ENCODE data around the gene ABTB2.

Gene ABTB2

DNA sequence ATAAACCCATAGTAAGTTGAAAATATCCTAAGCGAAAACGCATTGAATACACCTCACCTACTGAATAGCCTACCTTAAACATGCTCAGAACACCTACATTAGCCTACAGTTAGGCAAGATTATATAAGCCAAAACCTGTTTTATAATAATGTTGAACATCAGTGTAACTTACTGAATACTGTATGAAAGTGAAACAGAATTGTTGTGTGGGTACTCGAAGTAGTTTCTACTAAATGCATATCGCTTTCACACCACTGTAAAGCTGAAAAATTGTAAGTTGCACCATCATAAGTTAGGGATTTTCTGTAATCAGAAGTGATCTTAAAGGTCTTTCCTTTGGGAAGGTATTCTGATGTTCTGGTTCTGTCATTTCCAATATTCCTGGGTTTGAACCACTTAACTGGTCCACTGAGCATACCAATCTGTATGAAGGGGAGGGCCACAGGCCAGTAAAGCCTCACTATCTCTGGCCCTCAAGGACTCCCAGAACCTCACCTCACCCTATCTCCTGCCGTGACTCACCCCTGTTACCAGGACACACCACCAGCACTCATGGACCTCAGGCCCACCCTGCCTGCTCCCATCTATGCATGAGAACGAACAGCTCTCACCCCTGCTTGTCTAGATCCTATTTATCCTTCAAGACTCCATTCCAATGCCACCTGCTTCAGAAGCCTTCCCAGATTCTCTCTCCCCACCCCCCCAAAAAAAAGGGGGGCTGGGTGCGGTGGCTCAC is 182.4 kb downstream of the ABTB2 start:
- DNase-seq = no peak

DNA sequence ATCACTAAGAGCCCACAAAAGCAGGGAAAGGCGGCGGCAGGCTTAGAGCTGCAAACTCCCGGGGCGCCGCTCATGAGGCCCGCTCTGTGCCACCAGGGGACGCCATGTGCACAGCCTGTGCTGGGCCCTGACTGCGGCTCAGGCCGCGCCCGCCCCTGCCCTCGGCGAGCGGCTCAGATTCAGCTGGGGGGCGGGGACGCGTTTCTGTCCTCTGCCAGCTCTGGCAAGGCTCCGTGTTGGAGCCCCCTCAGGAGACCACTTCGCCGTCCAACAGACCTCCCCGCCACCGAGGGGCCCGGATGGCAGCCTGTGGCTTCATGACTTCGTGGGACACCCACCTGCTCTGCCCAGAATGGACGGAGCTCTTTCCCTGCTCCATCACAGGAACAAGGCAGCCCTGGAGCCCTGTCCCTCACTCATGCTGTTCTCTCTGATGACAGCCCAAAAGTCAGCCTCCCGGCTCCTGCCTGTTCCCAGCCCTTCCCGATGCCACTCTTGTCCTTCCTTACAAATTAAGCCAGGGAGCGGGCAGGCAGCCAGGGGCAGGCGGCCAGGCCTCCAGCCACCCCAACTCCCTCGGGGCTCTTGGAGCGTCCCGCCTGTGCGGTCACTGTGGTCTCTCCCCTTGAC is 183.3 kb downstream of the ABTB2 start:
- peak in 55 of 56 donors; percentile 17 to 89 (median 60) for DNase-seq

DNA sequence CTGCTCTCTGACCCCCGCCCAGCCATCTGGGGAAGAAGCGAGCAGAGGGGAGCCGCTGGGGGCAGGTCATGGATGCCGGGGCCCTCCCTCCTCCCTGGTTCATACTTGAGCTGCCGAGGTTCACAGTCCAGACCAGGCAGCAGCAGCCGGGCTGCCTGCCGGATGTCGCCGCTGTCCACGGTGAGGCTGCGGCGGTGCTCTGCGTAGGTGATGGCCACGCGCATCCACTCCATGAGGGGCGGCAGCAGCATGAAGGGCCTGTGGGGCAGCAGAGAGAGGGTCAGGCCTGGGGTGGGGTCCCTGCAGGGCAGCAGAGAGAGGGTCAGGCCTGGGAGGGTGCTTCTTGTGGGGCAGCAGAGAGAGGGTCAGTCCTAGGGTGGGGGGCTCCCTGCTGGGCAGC is 184.8 kb downstream of the ABTB2 start:
- DNase-seq = no peak

DNA sequence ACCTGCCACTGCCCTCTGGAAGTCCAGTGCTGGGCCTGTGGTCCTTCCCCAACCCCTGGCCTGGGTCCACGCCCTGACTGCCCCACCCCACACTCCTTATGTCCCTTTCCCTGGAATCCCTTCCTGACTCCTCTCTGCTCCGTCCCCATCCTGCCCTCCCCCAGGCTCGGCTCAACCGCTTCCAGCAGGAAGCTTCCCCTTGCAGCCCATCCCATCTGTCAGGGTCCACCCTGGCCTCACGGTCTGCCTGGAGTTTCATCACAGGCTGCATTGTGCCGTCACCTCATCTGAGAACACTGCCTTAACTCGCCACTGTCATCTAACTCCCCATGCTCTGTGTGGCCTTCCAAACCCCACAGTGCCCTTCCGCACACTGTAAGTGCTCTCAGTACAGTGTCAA is 188.1 kb downstream of the ABTB2 start:
- DNase-seq = no peak

DNA sequence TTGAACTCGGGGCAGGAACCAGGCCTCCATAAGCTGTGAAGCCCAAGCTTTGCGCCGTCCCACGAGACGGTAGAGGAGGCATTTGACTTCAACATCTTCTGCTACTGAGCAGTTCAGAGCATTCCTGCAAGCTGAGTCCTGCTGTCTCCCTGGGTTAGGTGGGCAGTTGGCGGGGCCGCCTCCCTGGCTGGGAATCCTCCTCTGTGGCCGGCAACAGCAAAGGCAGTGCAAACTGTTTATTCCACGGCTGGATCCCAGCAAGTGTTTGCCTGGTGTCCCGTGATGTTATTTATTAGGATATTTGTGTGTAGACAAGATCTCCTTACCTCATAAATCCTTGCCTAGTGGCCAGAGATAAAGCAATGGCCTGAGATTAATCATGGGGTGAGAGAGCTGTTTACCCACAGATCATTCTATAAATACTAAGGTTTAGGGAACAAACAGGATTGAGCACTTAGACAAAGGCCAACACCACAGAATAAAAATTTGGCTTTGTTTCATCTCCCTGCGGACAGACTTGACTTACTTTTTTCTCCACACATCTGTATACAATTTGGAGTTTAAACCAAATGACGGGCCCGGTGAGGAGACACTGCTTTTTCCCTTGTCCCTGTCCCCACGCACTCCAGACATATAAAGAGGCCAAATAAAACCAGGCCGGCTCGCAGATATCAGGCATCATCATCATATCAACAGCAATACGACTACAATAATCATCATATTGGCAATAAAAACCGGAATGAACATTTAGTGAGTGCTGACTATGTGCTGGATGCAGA is 189.0 kb downstream of the ABTB2 start:
- DNase-seq = no peak

DNA sequence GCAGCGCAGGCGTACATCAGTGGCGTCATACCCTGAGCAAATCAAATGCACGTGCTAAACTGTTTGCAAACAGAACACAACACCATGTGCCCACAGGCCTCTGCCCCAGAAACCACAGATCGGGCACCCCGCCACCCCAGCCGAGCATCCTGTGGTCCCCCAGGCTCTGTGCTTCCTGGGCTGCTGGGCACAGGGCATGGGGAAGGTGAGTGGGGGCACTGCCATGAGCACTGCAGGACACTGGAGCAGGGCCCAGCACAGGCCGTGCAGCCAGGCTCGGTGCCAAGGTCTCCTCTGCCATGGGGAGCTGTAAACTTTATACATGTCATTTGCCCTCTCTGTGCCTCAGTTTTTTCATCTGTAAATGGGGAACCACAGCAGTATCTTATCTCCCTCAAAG is 189.8 kb downstream of the ABTB2 start:
- DNase-seq = no peak

DNA sequence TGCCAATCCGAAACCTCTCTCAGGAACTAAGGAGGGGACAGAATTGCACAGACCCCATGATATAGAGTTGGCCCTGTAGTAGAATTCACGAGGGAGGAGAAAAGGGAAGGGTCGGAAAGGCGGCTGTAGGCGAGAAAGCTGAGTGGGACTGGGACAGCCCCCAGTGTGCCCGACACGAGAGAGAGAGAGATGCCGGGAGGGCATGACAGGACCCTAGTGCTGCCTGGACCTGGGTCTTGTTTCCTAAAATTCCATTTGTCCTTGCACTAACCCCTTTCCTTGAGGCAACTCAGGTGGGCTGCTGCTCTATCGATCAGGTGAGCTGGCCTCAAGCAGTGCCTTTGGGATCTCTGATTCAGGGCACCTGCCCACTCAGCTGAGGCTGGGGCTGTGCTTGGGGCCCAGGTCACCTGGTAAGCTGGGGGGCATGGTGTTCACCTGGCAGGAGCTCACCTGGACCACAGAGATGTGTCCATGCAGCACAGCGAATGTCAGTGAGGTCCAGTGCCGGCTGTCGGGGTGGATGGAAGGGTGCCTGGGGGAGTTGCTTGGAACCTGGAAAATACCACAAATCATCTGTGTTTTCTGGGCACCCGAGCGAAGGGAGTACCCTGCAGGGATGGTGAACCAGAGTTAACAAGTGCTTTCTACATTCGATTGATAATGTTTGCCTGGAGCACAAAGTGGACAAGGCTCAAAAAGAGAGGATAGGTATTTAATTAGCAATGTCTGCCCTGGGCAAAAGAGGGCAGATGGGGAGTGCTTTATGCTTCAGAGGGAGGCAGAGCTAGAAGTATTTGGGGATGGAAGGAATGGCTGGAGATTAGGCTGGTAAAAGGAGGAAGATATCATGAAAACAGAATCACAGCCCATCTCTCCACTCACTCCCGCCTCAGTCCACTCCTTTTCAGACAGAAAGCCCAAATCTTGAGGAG is 190.7 kb downstream of the ABTB2 start:
- DNase-seq = no peak

DNA sequence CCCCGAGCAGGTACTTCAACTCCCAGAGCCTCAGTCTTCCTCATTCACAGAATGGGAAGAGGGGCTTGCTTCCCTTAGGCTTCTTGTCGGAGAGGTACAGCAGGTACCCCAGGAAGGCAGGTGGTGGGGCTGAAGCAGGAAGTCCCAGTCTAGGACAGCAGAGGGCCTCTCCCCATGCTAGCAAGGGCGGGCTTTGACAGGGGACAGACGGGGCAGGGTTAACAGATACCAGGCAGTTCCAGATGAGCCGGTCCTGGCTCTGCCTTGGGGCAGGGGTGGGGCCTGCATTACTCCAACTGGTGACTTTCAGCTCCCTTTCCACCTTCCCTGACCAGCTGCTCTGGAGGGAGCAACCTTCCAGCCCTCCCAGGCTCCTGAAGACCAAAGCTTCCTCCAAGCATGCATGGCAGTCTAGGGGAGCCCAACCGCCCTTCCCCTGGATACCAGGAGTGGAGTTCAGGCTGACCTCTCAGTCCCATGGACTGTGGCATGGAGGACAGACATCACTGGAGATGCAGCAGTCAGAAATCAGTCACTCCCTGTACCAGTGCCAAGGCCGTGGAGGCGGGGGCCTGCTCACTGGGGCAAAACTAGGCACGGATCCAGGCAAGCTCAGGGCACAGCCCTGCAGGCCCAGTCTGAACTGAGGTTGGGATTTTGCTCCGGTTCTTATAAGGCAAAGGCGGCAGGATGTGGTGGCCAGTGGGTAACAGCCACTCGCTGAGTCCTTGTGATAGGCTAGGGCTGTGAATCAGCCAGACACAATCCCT is 191.8 kb downstream of the ABTB2 start:
- DNase-seq = peak in 8 of 56 donors; percentile 6 to 50 (median 28)

DNA sequence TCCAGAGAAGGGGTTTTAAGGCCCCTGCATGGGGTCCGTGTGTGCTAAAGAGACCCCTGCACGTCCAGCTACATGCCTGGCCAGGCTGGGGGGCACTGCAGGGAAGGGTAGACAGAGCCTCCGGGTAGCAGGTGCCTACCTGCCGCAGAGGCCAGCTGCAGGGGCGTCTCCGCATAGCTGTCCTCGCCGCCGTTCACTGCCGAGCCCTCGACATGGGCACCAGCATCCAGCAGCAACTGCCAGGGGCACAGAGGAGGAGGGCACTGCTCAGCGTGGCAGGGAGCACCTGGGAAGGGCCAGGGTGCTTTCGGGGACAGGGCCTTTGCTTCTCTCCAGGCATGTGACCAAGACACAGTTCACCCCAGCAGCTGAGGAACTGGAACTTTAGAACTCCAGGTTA is 192.7 kb downstream of the ABTB2 start:
- no peak for DNase-seq

DNA sequence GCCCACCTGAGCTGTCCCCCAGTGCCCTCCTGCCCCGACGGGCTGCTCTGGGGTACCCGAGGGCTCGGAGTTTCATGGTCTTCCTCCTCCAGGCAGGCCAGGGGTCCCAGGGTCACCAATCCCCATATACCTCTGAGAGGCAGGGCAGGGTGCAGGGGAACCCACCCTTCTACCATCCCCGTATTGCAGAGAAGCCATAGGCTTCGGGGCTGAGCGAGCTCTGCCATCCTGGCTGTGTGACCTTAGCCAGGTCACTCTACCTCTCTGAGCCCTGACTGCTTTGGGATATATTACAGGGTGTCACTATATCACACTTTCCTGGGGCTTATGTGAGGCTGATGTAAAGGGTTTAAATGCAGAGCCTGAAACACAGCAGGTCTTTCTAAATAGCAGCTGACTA is 195.0 kb downstream of the ABTB2 start:
- no peak for DNase-seq

DNA sequence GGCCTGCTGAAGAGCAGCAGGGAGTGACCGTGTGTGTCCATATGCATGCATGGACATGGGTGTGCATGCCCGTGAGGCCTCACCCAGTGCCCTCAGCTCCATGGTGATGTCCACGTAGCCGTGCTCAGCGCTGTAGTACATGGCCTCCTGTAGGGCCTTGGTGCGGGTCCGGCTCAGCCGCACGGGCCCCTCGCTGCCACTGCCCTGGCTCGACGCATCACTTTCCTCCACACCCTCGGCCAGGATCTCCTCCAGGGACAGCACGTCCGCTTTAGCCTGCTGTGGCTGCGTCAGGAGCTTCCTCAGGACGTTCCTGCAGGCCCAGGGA is 195.4 kb downstream of the ABTB2 start:
- DNase-seq = no peak

DNA sequence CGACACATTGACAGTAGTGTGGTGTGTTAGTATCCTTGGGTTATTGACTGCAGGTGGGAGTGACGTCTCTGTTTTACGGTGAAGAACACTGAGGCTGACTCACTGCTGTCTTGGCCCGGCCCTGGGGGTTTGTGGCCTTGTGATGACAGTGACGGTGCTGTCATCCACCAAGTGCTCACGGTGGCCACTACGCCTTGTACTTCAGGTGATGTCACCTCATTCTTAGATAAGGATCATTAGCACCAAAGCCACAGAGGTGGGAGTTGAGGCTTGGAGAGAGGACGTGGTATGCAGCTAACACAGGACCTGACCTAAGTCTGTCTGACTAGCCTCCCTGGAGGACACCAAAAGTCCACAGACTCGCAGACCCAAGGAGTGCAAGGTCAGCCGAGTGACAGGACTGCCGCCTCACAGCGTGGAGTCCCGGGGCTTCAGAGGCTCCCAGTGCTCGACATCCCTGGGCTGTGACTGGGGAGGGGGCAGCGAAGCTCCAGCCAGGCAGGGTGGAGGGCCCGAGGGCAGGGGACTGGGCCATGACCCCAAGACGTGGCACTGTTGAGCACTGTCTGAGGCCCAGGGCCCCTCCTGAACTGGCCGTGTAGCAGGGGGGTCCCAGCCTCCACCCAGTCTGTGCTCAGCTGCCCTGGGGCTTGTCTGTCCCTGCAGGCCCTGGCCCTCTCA is 195.9 kb downstream of the ABTB2 start:
- no peak for DNase-seq

DNA sequence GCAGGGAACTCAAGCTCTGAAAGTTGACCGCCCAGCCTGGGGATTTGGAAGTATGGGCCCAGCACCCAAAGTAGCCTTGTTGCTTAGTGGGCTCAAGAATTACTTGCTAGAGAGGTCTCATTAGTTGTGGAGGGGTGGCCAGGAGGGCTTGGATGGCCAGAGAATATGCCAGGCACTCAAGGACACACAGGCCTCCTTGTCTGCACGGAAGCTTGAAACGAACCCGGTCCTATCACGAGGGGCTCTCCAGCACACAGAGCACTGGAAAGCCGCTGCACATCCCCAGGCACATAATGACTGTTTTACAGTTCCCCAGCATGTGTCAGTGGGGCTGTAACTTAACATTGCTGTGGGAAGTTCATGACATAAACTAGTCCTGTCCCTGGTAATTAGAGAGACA is 196.4 kb downstream of the ABTB2 start:
- DNase-seq = no peak

DNA sequence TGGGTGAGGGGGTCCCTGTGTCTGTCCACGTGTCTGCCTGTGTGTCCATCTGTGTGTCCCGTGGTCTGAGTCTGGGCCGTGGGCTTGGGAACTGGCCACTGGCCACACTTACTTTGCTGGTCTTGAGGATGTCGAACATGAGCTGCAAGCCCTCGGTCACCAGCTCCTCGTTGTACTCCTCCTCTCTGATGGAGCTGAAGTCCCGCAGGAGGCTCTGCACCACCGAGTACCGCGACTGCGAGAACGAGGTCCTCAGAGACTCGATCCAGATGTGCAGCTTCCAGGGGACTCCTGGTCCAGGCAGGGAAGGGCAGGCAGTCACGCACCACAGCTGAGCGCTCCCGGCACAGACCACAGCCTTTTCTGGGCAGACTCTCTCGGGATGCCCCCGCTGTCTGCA is 197.0 kb downstream of the ABTB2 start:
- no peak for DNase-seq

DNA sequence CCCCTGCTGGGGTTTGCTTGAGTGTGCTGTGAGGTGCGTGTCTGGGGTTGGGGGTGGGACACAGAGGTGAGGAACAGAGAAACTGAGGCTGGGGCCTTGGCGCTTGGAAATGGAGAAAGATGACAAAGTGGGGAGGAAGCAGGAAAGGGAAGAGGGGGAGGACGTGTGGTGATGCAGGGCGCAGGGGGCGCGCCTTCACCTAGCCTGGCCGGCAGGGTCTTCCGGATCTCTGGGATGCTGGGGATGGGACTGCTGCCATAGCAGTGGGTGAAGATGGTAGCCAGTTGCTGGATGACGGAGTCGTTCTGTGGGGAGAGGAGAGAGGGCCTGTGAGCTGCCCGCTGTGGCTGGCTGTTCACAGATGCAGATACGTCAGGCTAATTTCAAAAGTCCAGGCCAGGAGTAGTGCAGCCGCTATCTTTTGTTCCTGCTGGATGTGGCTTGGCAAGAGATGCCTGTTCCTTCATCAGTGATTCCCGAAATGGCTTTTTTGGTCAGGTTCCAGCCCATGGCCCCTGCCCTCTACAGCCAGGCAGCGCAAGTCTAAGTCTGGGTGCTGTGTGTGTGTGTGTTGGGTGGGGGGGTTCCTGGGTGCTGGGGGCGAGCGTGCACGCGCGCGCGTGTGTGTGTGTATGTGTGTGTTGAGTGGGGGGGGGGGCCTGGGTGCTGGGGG is 197.6 kb downstream of the ABTB2 start:
- DNase-seq = no peak

DNA sequence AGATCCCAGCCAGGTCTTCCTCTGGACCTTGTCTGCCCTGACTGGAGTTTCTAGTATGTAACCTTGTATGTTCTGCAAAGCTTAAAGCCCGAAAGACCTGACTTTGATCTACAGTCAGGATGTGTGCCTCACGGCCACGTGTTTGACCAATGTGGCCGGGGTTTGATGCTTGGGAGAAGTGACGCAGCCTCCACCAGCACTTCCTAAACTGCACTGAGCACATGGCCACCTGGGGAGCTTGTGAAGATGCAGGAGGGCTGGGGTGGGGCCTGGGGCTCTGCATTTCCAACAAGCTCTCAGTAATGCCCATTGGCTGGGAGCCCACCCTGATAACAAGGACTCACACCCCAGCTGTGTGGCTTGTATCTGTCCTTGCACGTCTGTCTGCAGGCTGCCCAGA is 199.1 kb downstream of the ABTB2 start:
- no peak for DNase-seq

DNA sequence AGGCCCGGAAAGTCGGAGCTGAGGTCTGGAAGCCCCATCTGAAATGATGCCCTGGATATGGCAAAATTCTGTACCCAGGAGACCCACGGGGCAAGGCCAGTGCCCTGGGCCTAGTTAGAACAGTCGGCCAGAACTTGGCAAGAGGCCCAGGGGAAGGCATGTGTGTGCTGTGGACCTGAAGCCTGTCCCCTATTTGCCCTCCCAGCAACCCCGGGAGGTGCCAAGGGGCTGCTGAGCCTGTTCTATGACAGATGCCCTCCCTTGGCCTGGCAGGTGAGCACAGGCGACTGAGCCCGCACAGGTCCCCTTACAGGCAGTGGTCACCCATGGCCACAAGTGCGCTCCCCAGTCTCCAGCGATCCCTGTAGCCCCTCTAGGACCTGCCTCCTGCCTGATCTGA is 200.6 kb downstream of the ABTB2 start:
- DNase-seq = peak in 1 of 56 donors; percentile 17

DNA sequence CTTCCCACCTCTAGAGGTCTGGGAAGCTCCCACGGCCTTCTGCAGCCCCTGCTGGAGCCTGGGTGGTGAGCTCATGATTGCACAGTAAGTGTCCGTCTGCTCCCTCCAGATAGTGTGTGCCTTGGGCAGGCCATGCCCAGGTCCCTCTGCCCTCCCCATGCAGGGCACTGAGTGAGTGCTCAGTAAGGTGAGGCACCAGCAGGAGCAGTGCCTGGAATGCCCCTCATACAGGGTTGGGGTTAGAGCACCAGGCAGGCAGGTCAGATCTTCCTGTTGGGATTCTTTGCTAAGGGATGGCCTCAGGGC is 202.1 kb downstream of the ABTB2 start:
- no peak for DNase-seq

DNA sequence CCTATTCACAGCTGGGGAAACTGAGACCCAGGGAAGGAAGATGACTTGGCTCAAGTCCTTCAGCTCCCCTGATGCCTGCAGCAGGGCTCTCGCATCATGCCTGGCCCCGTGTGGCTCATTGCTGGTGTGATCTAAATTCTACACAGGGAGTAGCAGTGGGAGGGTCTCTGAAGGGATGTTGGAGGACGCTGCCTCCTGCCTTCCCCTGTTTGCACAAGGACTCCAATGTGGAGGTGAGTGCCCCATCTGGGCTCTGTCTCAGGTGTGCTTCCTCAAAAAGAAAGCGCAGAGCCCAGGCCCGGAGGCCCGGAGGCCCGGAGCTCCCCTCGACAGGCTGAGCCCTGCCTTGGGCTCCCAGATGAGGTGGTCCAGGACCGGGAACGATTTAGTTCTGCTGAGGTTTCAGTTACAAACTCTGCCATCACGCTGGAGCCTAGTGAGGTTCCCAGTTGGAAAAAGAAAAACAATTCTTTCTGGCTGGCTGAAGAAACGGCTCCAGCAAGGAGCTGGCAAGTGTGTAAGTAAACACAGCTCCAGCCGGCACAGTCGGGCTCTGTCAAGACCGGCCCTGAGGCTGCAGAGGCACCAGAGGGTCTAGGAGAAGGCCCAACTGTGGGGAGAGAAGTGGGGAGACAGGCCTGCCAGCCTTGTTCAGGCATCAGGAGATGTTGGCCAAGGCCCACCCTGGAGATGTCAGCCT is 202.6 kb downstream of the ABTB2 start:
- DNase-seq = peak in 13 of 56 donors; percentile 10 to 46 (median 27)

Measured in amygdala (tissue), 56 donors.